ENCODE data around the gene PCDHB13. TPM values are rescaled to one million over a fixed set of nuclear protein-coding genes. Genes with fewer than 3 reads are reported as not detected.

Gene PCDHB13
- polyA plus RNA-seq, 4 donors: 5.5 to 8.1 (median 5.9) TPM

- no peak for DNase-seq (ENCODE audit: low read depth in 4 of 4, low spot score in 3 of 4)
Measured at GRCh38 chr5:141260458-141261237, 46.9 kb downstream of the PCDHB13 start.

DNA sequence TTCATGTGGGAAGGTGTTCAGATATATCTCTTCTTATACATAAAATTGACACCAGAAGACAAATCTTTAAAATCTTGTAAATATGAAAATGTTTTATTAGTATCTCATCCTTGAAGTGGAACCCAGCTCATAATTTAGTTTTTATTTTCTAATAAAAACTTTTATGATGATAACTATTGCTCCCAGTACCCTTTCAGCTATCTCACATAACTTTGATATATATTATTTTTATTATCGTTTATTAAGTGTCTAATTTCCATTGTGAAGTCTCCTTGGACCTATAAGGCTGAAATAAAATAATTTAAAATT lies 47.5 kb downstream of the PCDHB13 start:
- no peak for DNase-seq (ENCODE audit: low read depth in 4 of 4, low spot score in 3 of 4)

Other genes with a start within 250 kb of the PCDHB13 start
- gene PCDHAC2, start 247.4 kb upstream of the PCDHB13 start, polyA plus RNA-seq (ENCODE audit: insufficient read length in 4 of 4): 1 to 10 TPM in 2 of 4 donors, under 1 TPM in 2; 0.62 to 1.6 (median 1.0) TPM
- under 1 TPM; 0.04 to 0.15 (median 0.10) TPM for gene PCDHB1, start 162.5 kb upstream of the PCDHB13 start, polyA plus RNA-seq (ENCODE audit: insufficient read length in 4 of 4)
- 1 to 10 TPM; 3.5 to 7.9 (median 6.0) TPM for gene PCDHB2, start 119.3 kb upstream of the PCDHB13 start, polyA plus RNA-seq (ENCODE audit: insufficient read length in 4 of 4)
- gene PCDHB3, start 113.4 kb upstream of the PCDHB13 start, polyA plus RNA-seq (ENCODE audit: insufficient read length in 4 of 4): 1 to 10 TPM; 3.0 to 4.9 (median 3.5) TPM
- 1 to 10 TPM; 1.3 to 5.8 (median 2.2) TPM for gene PCDHB4, start 92.1 kb upstream of the PCDHB13 start, polyA plus RNA-seq (ENCODE audit: insufficient read length in 4 of 4)
- gene PCDHB5, start 78.7 kb upstream of the PCDHB13 start, polyA plus RNA-seq (ENCODE audit: insufficient read length in 4 of 4): 10 to 100 TPM in 1 of 4 donors, 1 to 10 TPM in 3; 5.6 to 10.5 (median 8.0) TPM
- gene PCDHB6, start 63.9 kb upstream of the PCDHB13 start, polyA plus RNA-seq (ENCODE audit: insufficient read length in 4 of 4): 1 to 10 TPM; 2.5 to 4.5 (median 3.4) TPM
- gene PCDHB7, start 41.3 kb upstream of the PCDHB13 start, polyA plus RNA-seq (ENCODE audit: insufficient read length in 4 of 4): 1 to 10 TPM; 4.0 to 7.9 (median 5.6) TPM
- gene PCDHB8, start 36.1 kb upstream of the PCDHB13 start, polyA plus RNA-seq (ENCODE audit: insufficient read length in 4 of 4): 1 to 10 TPM; 1.2 to 3.5 (median 2.7) TPM
- gene PCDHB16, start 31.5 kb upstream of the PCDHB13 start, polyA plus RNA-seq (ENCODE audit: insufficient read length in 4 of 4): 1 to 10 TPM; 4.9 to 8.4 (median 5.7) TPM
- 1 to 10 TPM; 3.7 to 5.1 (median 4.5) TPM for gene PCDHB9, start 26.8 kb upstream of the PCDHB13 start, polyA plus RNA-seq (ENCODE audit: insufficient read length in 4 of 4)
- 10 to 100 TPM in 2 of 4 donors, 1 to 10 TPM in 2; 5.4 to 11.3 (median 8.3) TPM for gene PCDHB10, start 21.6 kb upstream of the PCDHB13 start, polyA plus RNA-seq (ENCODE audit: insufficient read length in 4 of 4)
- gene PCDHB11, start 14.3 kb upstream of the PCDHB13 start, polyA plus RNA-seq (ENCODE audit: insufficient read length in 4 of 4): 1 to 10 TPM; 4.9 to 7.0 (median 6.5) TPM
- gene PCDHB12, start 5.2 kb upstream of the PCDHB13 start, polyA plus RNA-seq (ENCODE audit: insufficient read length in 4 of 4): 1 to 10 TPM; 4.9 to 8.6 (median 5.5) TPM
- gene PCDHB14, start 9.4 kb downstream of the PCDHB13 start, polyA plus RNA-seq (ENCODE audit: insufficient read length in 4 of 4): 10 to 100 TPM in 3 of 4 donors, 1 to 10 TPM in 1; 9.9 to 13.5 (median 10.6) TPM
- gene PCDHB15, start 31.5 kb downstream of the PCDHB13 start, polyA plus RNA-seq (ENCODE audit: insufficient read length in 4 of 4): 10 to 100 TPM; 14.7 to 17.6 (median 16.6) TPM
- gene SLC25A2, start 90.1 kb downstream of the PCDHB13 start, polyA plus RNA-seq (ENCODE audit: insufficient read length in 4 of 4): under 1 TPM in 1 of 4 donors, not detected in 3; 0.17 TPM
- 100 to 1,000 TPM; 142 to 184 (median 157) TPM for gene TAF7, start 106.9 kb downstream of the PCDHB13 start, polyA plus RNA-seq (ENCODE audit: insufficient read length in 4 of 4)
- 1 to 10 TPM in 1 of 4 donors, under 1 TPM in 3; 0.47 to 1.1 (median 0.84) TPM for gene PCDHGA1, start 116.6 kb downstream of the PCDHB13 start, polyA plus RNA-seq (ENCODE audit: insufficient read length in 4 of 4)
- 10 to 100 TPM in 1 of 4 donors, 1 to 10 TPM in 3; 5.0 to 12.8 (median 7.0) TPM for gene PCDHGA2, start 124.8 kb downstream of the PCDHB13 start, polyA plus RNA-seq (ENCODE audit: insufficient read length in 4 of 4)
- 1 to 10 TPM; 2.3 to 6.2 (median 3.8) TPM for gene PCDHGA3, start 129.9 kb downstream of the PCDHB13 start, polyA plus RNA-seq (ENCODE audit: insufficient read length in 4 of 4)
- 1 to 10 TPM; 1.7 to 2.1 (median 1.9) TPM for gene PCDHGB1, start 136.2 kb downstream of the PCDHB13 start, polyA plus RNA-seq (ENCODE audit: insufficient read length in 4 of 4)
- gene PCDHGA4, start 141.1 kb downstream of the PCDHB13 start, polyA plus RNA-seq (ENCODE audit: insufficient read length in 4 of 4): 1 to 10 TPM; 2.3 to 4.6 (median 2.4) TPM
- gene PCDHGB2, start 146.1 kb downstream of the PCDHB13 start, polyA plus RNA-seq (ENCODE audit: insufficient read length in 4 of 4): 1 to 10 TPM; 3.5 to 5.2 (median 3.8) TPM
- 1 to 10 TPM; 2.2 to 6.1 (median 2.6) TPM for gene PCDHGA5, start 150.2 kb downstream of the PCDHB13 start, polyA plus RNA-seq (ENCODE audit: insufficient read length in 4 of 4)
- gene PCDHGB3, start 156.3 kb downstream of the PCDHB13 start, polyA plus RNA-seq (ENCODE audit: insufficient read length in 4 of 4): 1 to 10 TPM; 1.5 to 2.8 (median 2.3) TPM
- gene PCDHGA6, start 160.0 kb downstream of the PCDHB13 start, polyA plus RNA-seq (ENCODE audit: insufficient read length in 4 of 4): 10 to 100 TPM in 1 of 4 donors, 1 to 10 TPM in 3; 4.9 to 11.1 (median 7.1) TPM
- gene PCDHGA7, start 168.8 kb downstream of the PCDHB13 start, polyA plus RNA-seq (ENCODE audit: insufficient read length in 4 of 4): 1 to 10 TPM; 1.8 to 2.5 (median 2.1) TPM
- 1 to 10 TPM; 5.0 to 7.4 (median 5.5) TPM for gene PCDHGB4, start 173.8 kb downstream of the PCDHB13 start, polyA plus RNA-seq (ENCODE audit: insufficient read length in 4 of 4)
- under 1 TPM; 0.40 to 0.56 (median 0.44) TPM for gene PCDHGA8, start 178.7 kb downstream of the PCDHB13 start, polyA plus RNA-seq (ENCODE audit: insufficient read length in 4 of 4)
- gene PCDHGB5, start 184.0 kb downstream of the PCDHB13 start, polyA plus RNA-seq (ENCODE audit: insufficient read length in 4 of 4): 10 to 100 TPM in 1 of 4 donors, 1 to 10 TPM in 3; 9.6 to 10.3 (median 9.8) TPM
- 10 to 100 TPM in 1 of 4 donors, 1 to 10 TPM in 3; 4.9 to 10.1 (median 6.6) TPM for gene PCDHGA9, start 188.9 kb downstream of the PCDHB13 start, polyA plus RNA-seq (ENCODE audit: insufficient read length in 4 of 4)
- gene PCDHGB6, start 194.1 kb downstream of the PCDHB13 start, polyA plus RNA-seq (ENCODE audit: insufficient read length in 4 of 4): 10 to 100 TPM in 1 of 4 donors, 1 to 10 TPM in 3; 6.2 to 12.1 (median 8.4) TPM
- 1 to 10 TPM; 3.1 to 4.7 (median 3.5) TPM for gene PCDHGA10, start 199.1 kb downstream of the PCDHB13 start, polyA plus RNA-seq (ENCODE audit: insufficient read length in 4 of 4)
- gene PCDHGB7, start 203.8 kb downstream of the PCDHB13 start, polyA plus RNA-seq (ENCODE audit: insufficient read length in 4 of 4): 10 to 100 TPM; 13.7 to 16.9 (median 16.3) TPM
- gene PCDHGA11, start 207.1 kb downstream of the PCDHB13 start, polyA plus RNA-seq (ENCODE audit: insufficient read length in 4 of 4): 1 to 10 TPM; 4.3 to 5.2 (median 4.6) TPM
- 1 to 10 TPM; 1.4 to 2.1 (median 1.7) TPM for gene PCDHGA12, start 216.6 kb downstream of the PCDHB13 start, polyA plus RNA-seq (ENCODE audit: insufficient read length in 4 of 4)

Data from left renal pelvis (tissue), 4 donors.